ENCODE results near the gene DNAJA3. TPM values are rescaled to one million over a fixed set of nuclear protein-coding genes. Genes with fewer than 3 reads are reported as not detected.

The DNAJA3 gene
- total RNA-seq, 4 donors from 2014 or later = 24.8 to 42.4 (median 31.8) TPM

DNA sequence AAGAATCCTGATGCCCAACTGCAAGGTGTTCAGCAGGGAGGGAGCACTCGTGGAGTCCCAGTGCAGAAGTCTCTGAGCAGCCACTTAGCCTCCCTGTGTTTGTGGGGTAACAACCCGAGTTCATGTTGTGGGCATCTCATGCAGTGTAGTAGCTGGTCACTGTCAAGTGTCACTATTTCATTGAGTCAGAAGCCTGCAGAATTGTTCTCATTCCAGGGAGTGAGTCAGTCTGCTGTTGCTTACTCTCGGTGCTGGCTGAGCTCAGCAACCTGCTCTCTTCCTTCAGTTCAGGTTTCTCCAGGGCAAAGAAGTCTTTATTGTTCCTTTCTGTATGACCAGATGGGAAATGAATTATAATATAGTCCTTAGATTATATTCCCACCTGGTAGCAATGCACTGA is 74.6 kb downstream of the DNAJA3 start:
- TF ChIP-seq, protein P1, sequence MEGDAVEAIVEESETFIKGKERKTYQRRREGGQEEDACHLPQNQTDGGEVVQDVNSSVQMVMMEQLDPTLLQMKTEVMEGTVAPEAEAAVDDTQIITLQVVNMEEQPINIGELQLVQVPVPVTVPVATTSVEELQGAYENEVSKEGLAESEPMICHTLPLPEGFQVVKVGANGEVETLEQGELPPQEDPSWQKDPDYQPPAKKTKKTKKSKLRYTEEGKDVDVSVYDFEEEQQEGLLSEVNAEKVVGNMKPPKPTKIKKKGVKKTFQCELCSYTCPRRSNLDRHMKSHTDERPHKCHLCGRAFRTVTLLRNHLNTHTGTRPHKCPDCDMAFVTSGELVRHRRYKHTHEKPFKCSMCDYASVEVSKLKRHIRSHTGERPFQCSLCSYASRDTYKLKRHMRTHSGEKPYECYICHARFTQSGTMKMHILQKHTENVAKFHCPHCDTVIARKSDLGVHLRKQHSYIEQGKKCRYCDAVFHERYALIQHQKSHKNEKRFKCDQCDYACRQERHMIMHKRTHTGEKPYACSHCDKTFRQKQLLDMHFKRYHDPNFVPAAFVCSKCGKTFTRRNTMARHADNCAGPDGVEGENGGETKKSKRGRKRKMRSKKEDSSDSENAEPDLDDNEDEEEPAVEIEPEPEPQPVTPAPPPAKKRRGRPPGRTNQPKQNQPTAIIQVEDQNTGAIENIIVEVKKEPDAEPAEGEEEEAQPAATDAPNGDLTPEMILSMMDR (IDR thresholded peaks at IDR 0.05; ENCODE audit: low read depth) = no peak

DNA sequence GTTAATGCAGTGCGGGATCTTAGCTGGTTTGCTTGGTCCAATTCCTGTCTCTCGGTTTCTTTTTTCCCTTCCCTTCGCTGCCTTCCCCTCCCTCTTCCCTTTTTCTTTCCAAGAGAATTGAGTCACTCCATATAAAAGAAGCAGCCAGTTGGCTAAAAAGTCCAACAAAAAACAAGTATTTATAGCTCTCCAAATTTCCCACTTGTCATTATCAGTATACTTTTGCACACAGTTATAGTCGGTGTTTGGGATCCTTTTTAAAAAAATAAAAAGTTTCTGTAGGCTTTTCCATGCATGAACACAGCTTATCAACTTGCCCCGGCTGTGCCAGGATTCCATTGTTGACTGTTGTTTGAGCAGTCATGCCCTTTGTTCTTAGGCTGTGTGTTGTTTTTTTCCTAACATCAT is 75.4 kb downstream of the DNAJA3 start:
- TF ChIP-seq, protein P1 (IDR thresholded peaks at IDR 0.05; ENCODE audit: low read depth) = no peak

DNA sequence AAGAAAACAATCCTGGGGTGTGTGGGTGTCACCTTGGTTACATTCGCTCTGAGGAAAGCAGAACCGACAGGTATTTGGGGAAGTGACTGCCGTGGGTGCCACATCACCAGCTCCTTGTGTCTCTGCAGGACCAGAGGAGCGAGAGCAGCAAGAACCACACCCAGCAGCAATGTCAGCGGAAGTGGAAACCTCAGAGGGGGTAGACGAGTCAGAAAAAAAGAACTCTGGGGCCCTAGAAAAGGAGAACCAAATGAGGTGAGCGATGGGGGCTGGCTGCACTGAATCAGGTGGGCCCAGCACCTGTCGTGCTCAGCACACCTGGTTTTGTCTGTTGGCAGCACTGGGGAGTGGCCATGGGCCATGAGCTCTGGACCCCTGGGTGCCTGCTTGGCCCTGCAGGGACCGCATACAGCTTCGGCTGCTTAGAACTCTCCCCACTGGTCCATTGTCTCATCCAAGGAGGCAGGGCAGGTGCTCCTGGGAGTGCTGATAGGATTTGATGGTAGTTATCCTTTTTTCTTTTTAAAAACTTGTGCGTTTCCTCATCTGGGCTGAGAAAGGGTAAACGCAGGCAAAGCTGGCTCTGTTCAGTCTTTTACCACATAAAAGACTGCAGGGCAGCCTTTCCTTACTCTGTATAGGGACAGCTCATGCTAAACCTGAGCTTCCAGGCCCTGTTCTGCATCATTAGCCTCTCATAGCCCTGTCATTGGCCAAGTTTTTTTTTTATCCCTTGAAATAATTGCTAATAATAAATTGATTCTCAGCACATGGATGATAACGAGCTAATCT is 79.9 kb downstream of the DNAJA3 start:
- TF ChIP-seq, protein P1 (IDR thresholded peaks at IDR 0.05; ENCODE audit: low read depth) = no peak

Small RNA genes within 50 kb of the gene (small RNA-seq; reads per million reads assigned to genes)
- gene AC012676.2 = not detected

Other genes with a start within 250 kb of the DNAJA3 start
- 1 to 10 TPM in 1 of 4 donors, under 1 TPM in 3; 0.16 to 2.3 (median 0.50) TPM for gene SRL, start 183.8 kb upstream of the DNAJA3 start, total RNA-seq
- gene TFAP4, start 152.8 kb upstream of the DNAJA3 start, total RNA-seq = 1 to 10 TPM; 4.6 to 5.3 (median 5.0) TPM
- 1 to 10 TPM in 2 of 4 donors, under 1 TPM in 2; 0.85 to 2.1 (median 1.5) TPM for gene GLIS2, start 109.8 kb upstream of the DNAJA3 start, total RNA-seq
- gene PAM16, start 74.5 kb upstream of the DNAJA3 start, total RNA-seq = 10 to 100 TPM; 15.3 to 52.0 (median 34.5) TPM
- 10 to 100 TPM; 13.7 to 34.9 (median 22.3) TPM for gene VASN, start 54.0 kb upstream of the DNAJA3 start, total RNA-seq
- 10 to 100 TPM; 15.5 to 40.9 (median 24.7) TPM for gene CORO7, start 9.3 kb upstream of the DNAJA3 start, total RNA-seq
- 10 to 100 TPM; 29.0 to 55.6 (median 42.1) TPM for gene NMRAL1, start 48.8 kb downstream of the DNAJA3 start, total RNA-seq
- gene HMOX2, start 50.5 kb downstream of the DNAJA3 start, total RNA-seq = 100 to 1,000 TPM in 1 of 4 donors, 10 to 100 TPM in 3; 57.8 to 131 (median 88.8) TPM
- 10 to 100 TPM in 1 of 4 donors, 1 to 10 TPM in 3; 7.3 to 18.3 (median 8.6) TPM for gene CDIP1, start 112.9 kb downstream of the DNAJA3 start, total RNA-seq
- gene C16orf96, start 130.5 kb downstream of the DNAJA3 start, total RNA-seq = 1 to 10 TPM in 1 of 4 donors, not detected in 3; 1.1 TPM
- gene UBALD1, start 189.0 kb downstream of the DNAJA3 start, total RNA-seq = 1 to 10 TPM; 1.7 to 7.0 (median 4.2) TPM
- 10 to 100 TPM; 21.2 to 44.5 (median 25.2) TPM for gene MGRN1, start 199.0 kb downstream of the DNAJA3 start, total RNA-seq